Stimulated activated CD4-positive, alpha-beta T cell treated with anti-CD3 and anti-CD28 coated beads, Interleukin-1b, Interleukin-23, amount 100 ng/mL, for 48 hours (primary cell): ENCODE results near the gene ARV1.
"Not testable (repeated sequence)": the region's sequence is repeated elsewhere in the genome, so short reads cannot be mapped to it uniquely, and the experiment has no call there.

Experiments
- DNase-seq: peaks from one replicate; pipeline ENCODE4 v3.0.0-alpha.2; 2020

The ARV1 gene

GRCh38 chr1:231045286-231045685 lies 66.4 kb downstream of the ARV1 start:
- DNase-seq, result no peak

DNA sequence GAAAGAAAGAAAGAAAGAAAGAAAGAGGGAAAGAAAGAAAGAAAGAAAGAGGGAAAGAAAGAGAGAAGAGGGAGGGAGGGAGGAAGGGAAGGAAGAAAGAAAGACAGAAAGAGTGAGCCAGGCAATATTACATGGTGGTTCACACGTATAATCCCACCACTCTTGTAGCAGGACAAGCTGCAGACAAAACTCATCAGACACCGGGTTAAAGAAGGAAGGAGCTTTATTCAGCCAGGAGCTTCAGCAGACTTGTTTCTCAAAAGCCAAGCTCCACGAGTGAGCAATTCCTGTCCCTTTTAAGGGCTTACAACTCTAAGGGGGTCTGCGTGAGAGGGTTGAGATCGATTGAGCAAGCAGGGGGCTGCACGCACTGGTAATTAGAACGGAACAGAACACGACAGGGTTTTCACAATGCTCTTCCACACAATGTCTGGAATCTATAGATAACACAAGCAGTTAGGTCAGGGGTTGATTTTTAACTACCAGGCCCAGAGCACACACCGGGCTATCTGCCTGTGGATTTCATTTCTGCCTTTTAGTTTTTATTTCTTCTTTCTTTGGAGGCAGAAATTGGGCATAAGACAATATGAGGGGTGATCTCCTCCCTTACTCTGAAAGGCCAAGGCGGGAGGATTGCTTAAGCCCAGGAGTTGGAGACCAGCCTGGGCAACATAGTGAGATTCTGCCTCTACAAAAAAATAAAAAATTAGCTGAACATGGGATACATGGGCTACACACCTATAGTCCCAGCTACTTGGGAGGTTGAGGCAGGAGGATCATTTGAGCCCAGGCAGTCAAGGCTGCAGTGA lies 67.2 kb downstream of the ARV1 start:
- DNase-seq, result not testable (repeated sequence)

DNA sequence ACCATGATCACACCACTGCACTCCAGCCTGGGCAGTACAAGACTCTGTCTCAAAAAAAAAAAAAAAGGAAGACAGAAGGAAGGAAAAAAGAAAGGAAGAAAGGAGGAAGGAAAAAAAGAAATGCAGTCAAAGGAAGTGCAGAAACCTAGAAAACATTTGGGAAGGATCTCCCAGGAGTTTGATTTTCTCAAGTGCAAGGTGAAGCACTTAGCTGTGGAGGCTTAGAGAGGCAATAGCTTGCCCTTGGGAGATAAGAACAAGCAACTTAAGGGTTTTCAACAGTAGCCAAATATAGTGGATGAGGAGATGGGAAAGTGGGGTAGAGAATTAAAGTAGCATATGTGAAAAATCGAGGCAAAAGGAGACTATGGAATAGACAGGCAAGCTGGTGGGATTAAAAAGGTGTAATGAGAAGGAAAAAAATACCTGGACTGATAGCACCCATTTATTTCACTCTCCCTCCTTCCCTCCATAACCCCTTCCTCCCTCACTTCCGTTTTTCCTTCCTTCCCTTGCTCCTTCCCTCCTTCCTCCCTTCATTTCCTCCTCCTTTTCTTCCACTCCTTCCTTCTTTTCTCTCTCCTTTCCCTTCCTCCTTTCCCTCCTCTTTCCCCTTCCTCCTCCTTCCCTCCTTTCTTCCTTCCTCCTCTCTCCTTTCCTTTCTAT lies 68.0 kb downstream of the ARV1 start:
- DNase-seq, result no peak

GRCh38 chr1:231047529-231047928 lies 68.6 kb downstream of the ARV1 start:
- not testable (repeated sequence) for DNase-seq

DNA sequence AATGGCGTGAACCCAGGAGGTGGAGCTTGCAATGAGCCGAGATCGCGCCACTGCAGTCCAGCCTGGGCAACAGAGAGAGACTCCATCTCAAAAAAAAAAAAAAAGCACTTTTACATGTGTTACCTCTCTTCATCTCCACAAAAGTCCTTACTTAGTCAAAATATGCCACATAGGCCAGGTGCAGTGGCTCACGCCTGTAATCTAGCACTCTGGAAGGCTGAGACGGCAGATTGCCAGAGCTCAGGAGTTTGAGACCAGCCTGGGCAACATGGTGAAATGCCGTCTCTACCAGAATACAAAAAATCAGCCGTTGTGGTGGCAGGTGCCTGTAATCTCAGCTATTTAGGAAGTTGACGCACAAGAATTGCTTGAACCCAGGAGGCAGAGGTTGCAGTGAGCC lies 69.5 kb downstream of the ARV1 start:
- DNase-seq, result not testable (repeated sequence)

GRCh38 chr1:231049121-231049979 lies 70.5 kb downstream of the ARV1 start:
- DNase-seq, result no peak
